ENCODE results near the gene NELFE.

The NELFE gene

DNA sequence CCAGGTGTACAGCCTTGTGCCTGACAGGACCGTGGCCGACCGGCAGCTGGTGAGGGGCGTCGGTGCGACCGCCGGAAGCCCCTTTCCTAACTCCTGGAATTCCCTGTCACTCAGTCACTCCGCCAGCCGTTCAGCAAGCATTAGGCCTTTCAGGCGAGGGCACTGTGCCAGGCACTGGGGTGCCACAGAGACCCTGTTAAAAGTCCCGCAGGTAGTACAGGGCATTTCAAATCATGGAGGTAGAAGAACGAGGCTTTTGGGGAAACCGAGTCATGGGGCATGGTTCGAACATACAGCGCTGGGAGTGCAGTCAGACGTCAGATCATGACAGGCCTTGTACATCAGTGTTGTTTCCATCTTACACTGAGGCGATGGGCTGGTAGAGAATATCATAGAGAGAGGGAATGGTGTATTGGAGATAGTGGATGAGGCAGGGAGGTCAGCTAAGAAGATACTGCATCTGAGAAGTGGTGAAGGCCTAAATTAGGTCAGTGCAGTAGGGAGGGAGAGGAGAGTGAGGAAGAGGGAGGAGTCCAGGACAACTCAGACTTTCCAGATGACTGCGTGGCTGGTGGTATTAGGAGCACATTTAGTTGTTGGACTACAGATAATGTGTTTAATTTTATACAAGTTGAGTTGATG is 14.1 kb upstream of the NELFE start:
- in situ Hi-C loops (cut with MboI; ENCODE audit: low sequenced_read_pairs), result no loop called here

- in situ Hi-C loops (cut with MboI; ENCODE audit: low sequenced_read_pairs), result no loop called here
These were observed 13.4 kb upstream of the NELFE start, which contains the start of gene DXO for GRCh38 chr6:31971993-31972708. DXO (minus strand) TSS chr6:31972138; CDS start chr6:31971675, 463 bp downstream.

- in situ Hi-C loops (cut with MboI; ENCODE audit: low sequenced_read_pairs), result no loop called here
These were observed 12.7 kb upstream of the NELFE start for GRCh38 chr6:31971279-31971992.

DNA sequence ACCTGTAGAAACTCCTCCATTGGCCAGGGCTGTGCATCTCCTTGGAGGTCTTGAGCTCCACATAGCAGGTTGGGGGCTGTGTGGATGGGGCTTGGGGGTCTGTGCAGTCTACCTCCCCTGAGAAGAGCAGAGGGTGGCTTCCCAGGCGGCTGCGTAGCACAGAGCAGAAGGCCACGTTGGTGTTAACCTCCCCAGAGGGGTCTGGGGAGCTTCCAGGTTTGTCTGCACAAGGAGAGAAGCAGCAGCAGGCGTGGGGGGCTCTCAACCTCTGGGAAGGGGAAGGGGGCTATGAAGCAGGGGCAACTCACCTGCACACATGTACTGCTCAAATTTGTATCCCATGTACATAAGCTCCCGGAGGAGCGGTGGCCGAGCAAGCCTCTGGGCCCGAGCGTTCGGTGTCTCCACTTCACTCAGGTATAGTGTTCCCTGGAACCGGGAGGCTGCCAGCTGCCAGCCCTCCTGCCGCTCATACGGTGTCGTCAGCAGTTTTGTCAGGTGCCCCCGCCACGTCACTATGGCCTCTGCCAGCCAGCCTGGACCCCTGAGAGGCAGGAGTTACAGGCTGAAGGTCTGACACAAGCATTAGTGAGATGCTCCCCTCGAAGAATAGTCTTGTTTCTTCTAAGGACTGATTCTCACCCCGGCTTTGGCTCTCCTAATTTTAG is 12.0 kb upstream of the NELFE start:
- in situ Hi-C loops (cut with MboI; ENCODE audit: low sequenced_read_pairs), result no loop called here

GRCh38 chr6:31969712-31970603 is 11.2 kb upstream of the NELFE start:
- in situ Hi-C loops (cut with MboI; ENCODE audit: low sequenced_read_pairs), result no loop called here

- in situ Hi-C loops (cut with MboI; ENCODE audit: low sequenced_read_pairs), result no loop called here
These were observed 10.3 kb upstream of the NELFE start for GRCh38 chr6:31968791-31969711.

DNA sequence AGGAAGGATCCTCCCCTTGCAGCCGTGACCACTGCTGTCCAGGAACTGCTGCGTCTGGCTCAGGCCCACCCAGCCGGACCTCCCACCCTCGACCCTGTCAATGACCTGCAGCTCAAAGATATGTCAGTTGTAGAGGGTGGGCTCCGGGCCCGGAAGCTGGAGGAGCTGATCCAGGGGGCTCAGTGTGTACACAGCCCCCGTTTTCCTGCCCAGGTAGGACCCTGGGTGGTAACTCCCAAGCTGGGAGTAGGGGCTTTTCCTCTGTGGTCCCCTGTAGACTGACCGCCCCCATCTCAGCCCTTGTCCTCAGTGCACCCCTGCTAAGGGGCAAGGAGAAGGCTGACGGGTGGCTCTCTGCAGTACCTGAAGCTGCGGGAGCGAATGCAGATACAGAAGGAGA is 9.6 kb upstream of the NELFE start:
- in situ Hi-C loops (cut with MboI; ENCODE audit: low sequenced_read_pairs), result no loop called here

DNA sequence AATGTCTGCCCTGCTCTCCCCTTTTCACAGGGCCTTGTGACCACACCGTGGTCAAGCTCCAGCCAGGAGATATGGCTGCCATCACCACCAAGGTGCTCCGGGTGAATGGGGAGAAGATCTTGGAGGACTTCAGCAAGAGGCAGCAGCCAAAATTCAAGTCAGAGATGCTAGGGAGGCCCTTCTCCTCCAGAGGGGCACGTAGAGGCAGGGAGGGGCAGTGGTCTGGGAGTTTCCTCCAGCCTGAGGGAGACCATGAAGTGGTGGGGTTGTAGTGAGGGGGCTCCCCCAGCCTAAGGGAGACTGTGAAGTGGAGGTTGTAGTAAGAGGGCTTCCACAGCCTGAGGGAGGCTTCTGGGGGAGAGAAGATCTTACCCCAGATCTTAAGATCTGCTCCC is 9.2 kb upstream of the NELFE start:
- in situ Hi-C loops (cut with MboI; ENCODE audit: low sequenced_read_pairs), result no loop called here

- in situ Hi-C loops (cut with MboI; ENCODE audit: low sequenced_read_pairs), result no loop called here
These were observed 8.5 kb upstream of the NELFE start for GRCh38 chr6:31966997-31967925.

DNA sequence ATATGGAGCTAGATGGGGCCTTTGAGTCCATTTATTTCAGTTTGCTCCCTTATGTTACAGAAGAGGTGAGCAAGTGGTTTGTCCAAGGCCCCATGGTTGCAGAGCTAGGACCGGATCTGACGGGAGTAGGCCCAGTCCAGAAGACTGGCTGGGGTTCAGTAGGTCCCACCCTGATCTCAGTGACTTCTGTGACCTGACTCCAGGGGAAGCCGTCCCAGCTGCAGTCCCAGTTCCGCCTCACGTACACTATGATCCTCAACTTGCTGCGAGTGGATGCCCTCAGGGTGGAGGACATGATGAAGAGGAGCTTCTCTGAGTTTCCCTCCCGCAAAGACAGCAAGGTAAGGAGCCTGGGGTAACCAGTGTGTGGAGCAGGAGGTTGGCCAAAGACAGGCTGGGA is 7.7 kb upstream of the NELFE start:
- in situ Hi-C loops (cut with MboI; ENCODE audit: low sequenced_read_pairs), result no loop called here

DNA sequence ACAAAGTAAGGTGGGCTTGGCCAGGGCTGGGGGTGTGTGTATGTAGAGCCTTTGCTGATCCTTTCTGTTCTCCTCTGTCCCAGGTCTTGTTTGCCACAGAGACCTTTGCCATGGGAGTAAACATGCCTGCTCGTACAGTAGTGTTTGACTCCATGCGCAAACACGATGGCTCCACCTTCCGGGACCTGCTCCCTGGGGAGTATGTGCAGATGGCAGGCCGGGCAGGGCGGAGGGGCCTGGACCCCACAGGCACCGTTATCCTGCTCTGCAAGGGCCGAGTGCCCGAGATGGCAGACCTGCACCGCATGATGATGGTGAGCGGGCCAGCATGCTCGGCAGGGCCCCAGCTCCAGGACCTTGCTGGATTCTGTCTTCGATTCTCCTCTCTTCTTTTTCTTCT is 6.9 kb upstream of the NELFE start:
- in situ Hi-C loops (cut with MboI; ENCODE audit: low sequenced_read_pairs), result no loop called here

DNA sequence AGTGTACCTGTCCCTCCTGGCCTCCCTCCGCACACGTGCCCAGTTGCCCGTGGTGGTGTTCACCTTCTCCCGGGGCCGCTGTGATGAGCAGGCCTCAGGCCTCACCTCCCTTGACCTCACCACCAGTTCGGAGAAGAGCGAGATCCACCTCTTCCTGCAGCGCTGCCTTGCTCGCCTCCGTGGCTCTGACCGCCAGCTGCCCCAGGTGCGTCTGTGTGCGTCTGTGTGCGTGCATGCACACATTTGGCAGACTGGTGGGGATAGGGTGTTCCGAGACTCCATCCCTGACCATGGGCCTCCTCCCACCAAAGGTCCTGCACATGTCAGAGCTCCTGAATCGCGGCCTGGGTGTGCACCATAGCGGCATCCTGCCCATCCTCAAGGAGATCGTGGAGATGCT is 5.2 kb upstream of the NELFE start:
- in situ Hi-C loops (cut with MboI; ENCODE audit: low sequenced_read_pairs), result no loop called here

DNA sequence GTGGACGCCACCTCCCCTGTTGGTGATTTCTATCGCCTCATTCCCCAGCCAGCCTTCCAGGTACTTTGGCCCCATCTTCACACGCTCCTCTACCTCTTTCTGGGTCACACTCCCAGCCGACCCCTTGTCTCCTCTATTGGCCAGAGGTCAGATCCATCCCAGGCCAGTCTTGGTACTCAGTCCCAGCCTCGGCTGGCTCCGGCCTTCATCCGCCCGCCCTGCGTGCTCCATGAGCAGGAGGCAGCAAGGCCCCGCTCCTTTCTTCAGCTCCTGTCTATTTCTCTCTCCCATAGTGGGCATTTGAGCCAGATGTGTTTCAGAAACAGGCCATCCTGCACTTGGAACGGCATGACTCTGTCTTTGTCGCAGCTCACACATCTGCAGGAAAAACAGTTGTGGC is 2.8 kb upstream of the NELFE start:
- in situ Hi-C loops (cut with MboI; ENCODE audit: low sequenced_read_pairs), result no loop called here

DNA sequence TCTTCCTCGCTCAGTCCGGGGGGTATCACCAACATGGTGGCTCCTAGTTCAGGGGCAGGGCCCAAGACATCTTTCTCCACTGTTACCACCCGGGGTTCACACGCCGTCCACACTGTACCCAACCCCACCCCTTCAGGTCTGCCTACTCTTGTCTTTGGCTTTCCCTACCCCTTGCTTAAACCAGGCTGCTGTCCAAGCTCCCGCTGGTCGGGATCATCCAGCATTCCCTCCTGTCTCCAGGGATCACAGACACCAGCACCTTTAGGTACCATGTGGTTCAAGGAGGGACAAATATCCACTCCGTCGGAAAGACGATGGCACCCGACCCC is 395 bp downstream of the NELFE start:
- in situ Hi-C loops (cut with MboI; ENCODE audit: low sequenced_read_pairs), result no loop called here

DNA sequence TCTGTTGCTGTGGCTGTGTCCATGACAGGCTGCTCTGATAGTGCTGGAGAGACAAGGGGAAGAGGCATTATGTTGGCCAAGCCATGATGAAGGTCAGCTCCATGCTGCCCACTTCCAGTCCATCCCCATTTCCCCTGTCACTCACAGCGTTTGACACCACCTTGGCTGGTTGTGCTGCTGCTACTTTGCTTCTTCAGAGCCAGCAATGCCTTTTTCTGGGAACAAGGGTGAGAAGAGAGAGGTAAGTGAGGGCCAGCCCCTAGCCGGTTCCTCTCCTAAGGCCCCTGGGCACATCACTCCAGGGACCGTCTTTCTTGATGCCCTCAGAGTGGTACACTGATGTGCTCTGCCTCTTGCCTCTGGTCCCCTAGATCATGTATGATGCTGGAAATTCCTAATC is 2.0 kb downstream of the NELFE start:
- in situ Hi-C loops (cut with MboI; ENCODE audit: low sequenced_read_pairs), result no loop called here

DNA sequence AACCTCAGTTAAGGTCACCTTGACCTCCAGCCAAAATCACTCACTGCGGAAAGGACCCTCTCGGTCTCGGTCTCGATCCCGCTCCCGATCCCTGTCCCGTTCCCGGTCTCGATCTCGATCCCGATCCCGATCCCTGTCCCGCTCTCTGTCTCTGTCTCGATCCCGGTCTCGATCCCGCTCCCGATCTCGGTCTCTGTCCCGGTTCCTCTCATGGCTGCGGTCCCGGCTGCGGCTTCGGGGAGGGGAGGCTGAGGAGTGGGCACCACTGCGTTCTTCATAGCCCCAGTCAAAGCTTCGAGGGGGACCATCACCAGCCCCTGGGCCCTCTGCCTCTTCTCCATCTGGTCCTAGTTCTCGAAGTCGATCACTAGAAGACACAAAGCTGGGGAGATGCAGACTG is 4.3 kb downstream of the NELFE start:
- in situ Hi-C loops (cut with MboI; ENCODE audit: low sequenced_read_pairs), result no loop called here

- in situ Hi-C loops (cut with MboI; ENCODE audit: low sequenced_read_pairs), result no loop called here
These were observed 5.9 kb downstream of the NELFE start for GRCh38 chr6:31952890-31953289.

DNA sequence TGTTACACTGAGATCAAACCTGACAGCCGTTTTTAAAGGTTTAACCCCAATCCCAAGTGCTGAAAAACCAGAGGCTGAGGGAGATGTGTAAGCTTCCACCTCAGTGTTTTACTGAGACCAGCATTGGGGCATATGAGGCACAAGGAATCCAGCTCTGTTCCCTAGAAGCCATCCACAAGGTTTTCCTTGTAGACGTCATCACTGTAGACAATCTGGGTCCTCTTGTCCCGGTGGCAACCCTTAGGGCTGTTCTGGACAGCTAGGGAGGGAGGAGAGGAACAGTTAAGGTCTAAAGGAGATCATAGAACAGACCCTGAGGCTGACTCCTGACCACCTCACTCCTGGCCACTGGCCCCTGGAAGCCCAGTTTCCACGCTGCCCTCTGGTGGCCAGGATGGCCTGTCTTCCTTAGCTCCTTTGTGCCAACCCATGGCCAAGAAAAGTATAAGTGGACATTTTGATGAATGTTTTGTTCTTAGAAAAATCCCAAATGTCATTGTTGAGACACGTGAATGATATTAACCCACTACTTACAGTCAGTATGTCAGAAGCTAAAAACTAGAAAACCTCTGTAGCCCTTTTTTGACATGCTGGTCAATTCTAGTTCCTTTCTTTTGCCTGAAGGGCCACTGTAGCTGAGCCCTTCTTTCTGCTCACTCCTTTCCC is 6.5 kb downstream of the NELFE start:
- in situ Hi-C loops (cut with MboI; ENCODE audit: low sequenced_read_pairs), result no loop called here
